ENCODE results near the gene KCNJ6.

The KCNJ6 gene

GRCh38 chr21:37565530-37566223, 350.6 kb downstream of the KCNJ6 start:
- DNase-seq (ENCODE audit: low spot score) = no peak

- DNase-seq (ENCODE audit: low spot score) = no peak
Observed at GRCh38 chr21:37564924-37565529, 351.2 kb downstream of the KCNJ6 start.

GRCh38 chr21:37564341-37564923, 351.8 kb downstream of the KCNJ6 start:
- DNase-seq (ENCODE audit: low spot score) = peak; percentile 89

GRCh38 chr21:37563641-37564340, 352.5 kb downstream of the KCNJ6 start:
- DNase-seq (ENCODE audit: low spot score) = peak; percentile 97

- DNase-seq (ENCODE audit: low spot score) = no peak
Observed at GRCh38 chr21:37562920-37563640, 353.2 kb downstream of the KCNJ6 start.

GRCh38 chr21:37561941-37562919, 354.0 kb downstream of the KCNJ6 start:
- DNase-seq (ENCODE audit: low spot score) = no peak

- no peak for DNase-seq (ENCODE audit: low spot score)
Observed at GRCh38 chr21:37561506-37561905, 354.8 kb downstream of the KCNJ6 start.

- no peak for DNase-seq (ENCODE audit: low spot score)
Observed at GRCh38 chr21:37560385-37560784, 355.9 kb downstream of the KCNJ6 start.

GRCh38 chr21:37558676-37559211, 357.5 kb downstream of the KCNJ6 start:
- DNase-seq (ENCODE audit: low spot score) = no peak
